Left renal pelvis (tissue), 4 donors: ENCODE results near the gene SENP1. TPM values are rescaled to one million over a fixed set of nuclear protein-coding genes. Genes with fewer than 3 reads are reported as not detected.
"Not testable (repeated sequence)": the region's sequence is repeated elsewhere in the genome, so short reads cannot be mapped to it uniquely, and the experiment has no call there.

Experiments used
- DNase-seq, 4 donors: peaks; one replicate each; pipeline ENCODE4 v3.0.0-alpha.2; 2013; ENCODE audit warnings: low read depth in 4 of 4, low spot score in 3 of 4
- polyA plus RNA-seq, 4 donors: library from polyadenylated mRNA; unstranded; fragments of 120-200 nt; gene quantifications; one replicate each; pipeline ENCODE4 v1.2.1, GENCODE V29; 2013; ENCODE audit not compliant: insufficient read length in 4 of 4

SENP1 gene
- polyA plus RNA-seq, 4 donors = 23.6 to 33.3 (median 24.9) TPM

GRCh38 chr12:48115957-48116356, 10.1 kb upstream of the SENP1 start:
- no peak for DNase-seq

DNA sequence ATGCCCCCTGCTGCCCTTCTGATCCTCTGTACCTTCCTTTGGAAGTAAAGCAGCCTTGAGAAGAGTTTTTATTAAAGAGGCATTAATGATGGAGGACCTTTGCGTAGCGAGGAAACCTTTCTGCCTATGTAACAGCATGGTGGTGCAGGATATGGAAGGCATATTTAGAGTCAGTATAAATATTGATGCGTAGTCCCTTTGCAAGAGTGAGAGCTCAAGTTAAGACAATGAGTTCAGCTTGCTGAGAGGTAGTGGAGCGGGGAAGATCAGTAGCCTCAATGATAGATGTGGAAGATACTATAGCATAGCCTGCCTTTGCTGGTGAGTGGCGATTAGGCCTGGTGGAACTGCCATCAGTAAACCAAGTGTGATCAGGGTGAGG, 5.4 kb upstream of the SENP1 start:
- DNase-seq = not testable (repeated sequence)

- no peak for DNase-seq
Measured at GRCh38 chr12:48110691-48111311, 4.9 kb upstream of the SENP1 start.

DNA sequence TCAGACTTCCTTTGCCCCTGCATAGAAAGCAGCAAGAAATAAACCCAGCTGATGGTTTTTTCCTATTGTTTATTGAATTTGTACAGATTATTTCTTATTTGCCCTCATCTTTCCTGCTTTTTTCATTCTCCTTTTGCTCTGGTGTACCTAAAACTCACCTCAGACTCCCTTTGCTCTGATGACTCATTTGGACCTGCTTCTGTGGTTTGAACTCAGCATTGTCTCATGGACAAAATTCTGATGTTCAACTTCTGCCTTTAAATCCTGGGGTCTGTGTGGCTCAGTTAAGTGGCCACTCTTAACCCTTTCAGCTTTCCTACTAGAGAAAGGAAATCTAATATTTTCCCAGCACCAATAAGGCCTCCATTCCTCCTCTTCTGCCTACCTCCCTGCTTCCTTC, 3.5 kb upstream of the SENP1 start:
- no peak for DNase-seq

- DNase-seq = no peak
Measured at GRCh38 chr12:48106681-48107613, 1.1 kb upstream of the SENP1 start.

DNA sequence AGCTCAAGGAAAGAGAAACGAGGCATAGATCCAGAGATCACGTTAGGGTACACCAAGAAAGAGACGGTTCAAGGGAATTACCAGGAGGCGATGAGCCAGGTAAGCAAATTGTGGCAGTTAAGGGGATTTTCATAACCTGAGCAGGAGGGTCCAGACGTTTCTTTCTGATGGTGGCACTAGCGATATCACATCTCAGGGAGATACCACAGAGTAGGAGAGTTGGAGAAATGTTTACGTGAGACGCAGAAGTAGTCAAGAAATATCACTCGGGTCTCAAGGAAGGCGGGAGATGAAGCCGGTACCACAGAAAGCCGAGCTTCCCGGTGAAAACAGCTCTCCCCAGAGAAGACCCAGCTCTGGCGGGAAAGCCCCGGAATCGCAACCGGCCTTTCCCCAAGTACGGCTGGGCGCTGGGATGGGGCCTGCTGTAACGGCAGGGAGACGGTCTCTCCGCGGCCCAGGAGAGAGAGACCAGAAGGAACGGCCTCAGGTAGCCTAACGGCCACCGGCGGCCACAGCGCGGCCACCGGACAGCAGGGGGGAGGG, 485 bp downstream of the SENP1 start:
- peak in 1 of 4 donors; percentile 9 for DNase-seq

DNA sequence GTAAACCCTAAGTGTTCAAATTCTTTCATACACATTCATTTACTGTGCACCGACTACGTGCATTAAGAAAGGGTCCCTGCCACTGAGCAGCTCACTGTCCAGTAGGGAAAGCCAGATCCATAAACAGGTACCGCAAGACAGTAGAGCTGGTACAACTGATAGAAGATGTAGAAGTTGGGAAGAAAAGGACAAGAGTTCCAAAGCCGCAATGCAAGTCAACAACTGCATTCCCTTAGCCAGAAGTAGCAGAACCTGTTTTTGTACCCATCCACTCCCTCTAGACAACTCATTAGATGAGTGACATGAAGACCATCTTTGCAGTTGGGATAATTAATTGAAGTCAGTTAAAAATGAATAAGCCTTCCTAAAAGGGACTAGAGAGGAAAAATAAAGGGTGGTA, 1.3 kb downstream of the SENP1 start:
- no peak for DNase-seq

GRCh38 chr12:48092611-48093010, 13.3 kb downstream of the SENP1 start:
- DNase-seq = no peak

- DNase-seq = no peak
Measured at GRCh38 chr12:48086327-48086726, 19.6 kb downstream of the SENP1 start.

GRCh38 chr12:48084841-48085460, 20.9 kb downstream of the SENP1 start:
- DNase-seq = no peak

DNA sequence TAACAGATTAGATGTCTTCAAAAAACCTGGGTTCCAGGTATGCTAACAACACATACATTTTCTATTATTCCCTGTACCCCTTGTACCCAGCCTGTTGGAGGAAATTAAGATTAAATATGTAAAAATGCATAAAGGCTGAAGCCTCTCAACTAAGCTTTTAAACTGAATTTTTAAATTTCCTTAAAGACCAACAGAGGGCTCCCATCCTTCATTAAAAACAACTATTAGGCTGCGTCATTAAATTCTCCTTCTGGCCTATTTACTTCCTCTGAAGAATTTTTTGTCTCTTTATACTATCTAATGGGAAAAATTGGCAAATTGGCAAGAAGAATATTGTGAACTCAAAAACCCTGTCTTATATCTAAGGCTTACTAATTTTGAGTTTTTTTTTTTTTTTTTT, 21.8 kb downstream of the SENP1 start:
- DNase-seq = peak in 1 of 4 donors; percentile 3

DNA sequence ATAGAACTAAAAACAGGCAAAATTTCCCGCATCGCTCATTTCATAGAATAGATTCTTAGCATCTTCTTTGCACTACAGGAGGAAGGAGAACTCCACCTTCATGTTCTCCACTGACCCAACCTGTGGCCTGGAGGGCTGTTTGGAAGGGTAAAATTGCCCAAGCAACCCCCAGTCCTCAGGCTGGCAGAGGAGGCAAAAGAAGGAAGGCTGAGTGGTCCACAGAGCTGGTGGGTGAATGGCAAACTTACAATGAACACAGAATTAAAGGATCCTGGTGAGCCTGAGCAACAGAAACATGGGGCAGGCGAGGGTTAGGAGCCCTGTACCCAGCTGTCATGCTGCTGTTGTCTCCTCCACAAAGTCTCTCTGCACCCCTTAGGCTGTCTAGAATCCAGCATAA, 25.1 kb downstream of the SENP1 start:
- no peak for DNase-seq

- no peak for DNase-seq
Measured at GRCh38 chr12:48080285-48080684, 25.6 kb downstream of the SENP1 start.

DNA sequence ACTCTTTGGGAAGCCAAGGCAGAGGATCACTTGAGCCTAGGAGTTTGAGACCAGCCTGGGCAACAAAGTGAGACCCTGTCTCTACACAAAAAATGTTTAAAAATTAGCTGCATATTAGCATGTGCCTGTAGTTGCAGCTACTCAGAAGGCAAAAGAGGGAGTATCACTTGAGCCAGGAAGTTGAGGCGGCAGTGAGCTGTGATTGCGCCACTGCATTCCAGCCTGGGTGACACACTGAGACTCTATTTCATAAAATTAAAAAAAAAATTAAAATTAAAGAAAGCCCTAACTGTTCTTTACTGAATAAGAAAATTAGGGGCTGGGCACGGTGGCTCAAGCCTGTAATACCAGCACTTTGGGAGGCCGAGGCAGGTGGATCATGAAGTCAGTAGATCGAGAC, 27.0 kb downstream of the SENP1 start:
- DNase-seq = no peak

- DNase-seq = no peak
Measured at GRCh38 chr12:48077111-48077510, 28.8 kb downstream of the SENP1 start.

GRCh38 chr12:48075832-48076231, 30.0 kb downstream of the SENP1 start:
- DNase-seq = no peak

DNA sequence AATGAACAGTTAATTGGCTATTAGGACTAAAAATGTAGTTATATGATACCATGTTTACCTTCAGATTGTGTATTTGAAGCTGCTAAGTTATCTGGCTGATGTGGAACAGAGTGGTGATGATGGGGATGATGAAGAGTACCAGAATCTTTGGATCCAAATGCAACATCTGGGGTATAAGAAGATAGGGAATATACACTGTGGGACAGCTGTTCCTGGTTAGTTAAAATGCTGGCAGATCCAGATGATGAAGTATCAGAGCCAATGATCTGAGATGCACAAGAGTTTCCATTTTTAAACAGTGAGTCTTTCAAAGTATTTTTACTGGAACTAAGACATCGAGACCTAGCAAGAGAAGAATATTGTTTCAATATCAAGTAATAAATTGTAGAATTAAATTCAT, 31.6 kb downstream of the SENP1 start:
- no peak for DNase-seq

GRCh38 chr12:48072266-48072665, 33.6 kb downstream of the SENP1 start:
- no peak for DNase-seq

GRCh38 chr12:48071808-48072207, 34.1 kb downstream of the SENP1 start:
- no peak for DNase-seq

DNA sequence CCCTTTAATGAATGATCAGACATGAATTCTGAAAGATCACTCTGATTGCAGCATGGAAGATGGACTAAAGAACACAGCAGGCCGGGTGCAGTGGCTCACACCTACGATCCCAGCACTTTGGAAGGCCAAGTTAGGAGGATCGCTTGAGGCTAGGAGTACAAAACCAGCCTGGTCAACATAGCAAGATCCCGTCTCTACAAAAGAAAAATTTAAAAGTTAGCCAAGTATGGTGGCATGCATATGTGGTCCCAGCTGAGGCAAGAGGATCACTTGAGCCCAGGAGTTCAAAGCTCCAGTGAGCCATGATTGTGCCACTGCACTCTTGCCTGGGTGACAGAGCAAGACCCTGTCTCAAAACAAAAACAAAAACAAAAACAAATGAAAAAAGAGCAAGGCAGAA, 35.1 kb downstream of the SENP1 start:
- no peak for DNase-seq

DNA sequence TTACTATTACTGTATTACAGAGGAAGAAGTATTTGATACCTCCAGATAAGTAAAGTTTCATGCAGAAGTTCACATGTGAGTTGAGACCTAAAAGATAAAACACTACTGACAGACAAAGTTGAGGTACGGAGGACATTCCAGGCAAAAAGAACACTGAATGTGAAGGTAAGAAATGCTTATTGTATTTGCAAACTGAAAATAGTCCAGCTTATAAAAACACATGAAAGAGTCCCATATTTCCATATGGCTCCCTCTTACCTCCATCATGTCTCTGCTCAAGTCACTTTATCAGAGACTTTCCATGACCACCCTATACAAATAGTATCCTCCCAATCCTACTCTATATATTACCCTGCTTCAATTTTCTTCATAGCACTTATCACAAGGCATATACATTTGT, 35.8 kb downstream of the SENP1 start:
- DNase-seq = no peak
